Trophoblast cell (in vitro differentiated cells and primary cell): ENCODE data around the gene EVC2.

Experiments used
- DNase-seq, 2 donors: peaks; one replicate each; pipeline ENCODE4 v3.0.0-alpha.2; 2016
- H2AFZ ChIP-seq: 2 replicates; pipeline ENCODE4 v1.6.1; 2013; ENCODE audit warnings: low read length, moderate library complexity, mild to moderate bottlenecking; ENCODE audit not compliant: insufficient read depth, poor library complexity
- H2AK5ac ChIP-seq: 2 replicates; pipeline ENCODE4 v1.6.1; 2013; ENCODE audit warnings: mild to moderate bottlenecking, low read length
- H2BK120ac ChIP-seq: 2 replicates; pipeline ENCODE4 v1.6.1; 2013; ENCODE audit warnings: low read length, mild to moderate bottlenecking, moderate library complexity; ENCODE audit not compliant: insufficient read depth, poor library complexity
- H2BK12ac ChIP-seq: 2 replicates; pipeline ENCODE4 v1.6.1; 2013; ENCODE audit warnings: mild to moderate bottlenecking, low read length, moderate library complexity
- H2BK5ac ChIP-seq: 2 replicates; pipeline ENCODE4 v1.6.1; 2013; ENCODE audit warnings: low read length, low read depth, moderate library complexity, mild to moderate bottlenecking; ENCODE audit not compliant: poor library complexity
- H3K14ac ChIP-seq: 2 replicates; pipeline ENCODE4 v1.6.1; 2013; ENCODE audit warnings: mild to moderate bottlenecking, low read length
- H3K18ac ChIP-seq: 2 replicates; pipeline ENCODE4 v1.6.1; 2013; ENCODE audit warnings: mild to moderate bottlenecking, low read length
- H3K23ac ChIP-seq: 2 replicates; pipeline ENCODE4 v1.6.1; 2013; ENCODE audit warnings: low read length
- H3K27ac ChIP-seq: 2 replicates; pipeline ENCODE4 v1.5.1; 2013; ENCODE audit warnings: low read depth, mild to moderate bottlenecking, inconsistent platforms, low read length, moderate library complexity
- H3K27me3 ChIP-seq: 2 replicates; pipeline ENCODE4 v1.6.1; 2013; ENCODE audit warnings: inconsistent platforms, mild to moderate bottlenecking, low read length, moderate library complexity; ENCODE audit not compliant: insufficient read depth
- H3K36me3 ChIP-seq, 2 experiments: 1 replicate in 1 of 2; 2 replicates in 1 of 2; pipeline ENCODE4 v1.6.1; 2013; ENCODE audit warnings: low read length in 2 of 2, mild to moderate bottlenecking in 2 of 2, moderate library complexity in 1 of 2; ENCODE audit not compliant: insufficient read depth in 2 of 2, control insufficient read depth in 1 of 2
- H3K4ac ChIP-seq: 2 replicates; pipeline ENCODE4 v1.6.1; 2013; ENCODE audit warnings: low read depth, mild to moderate bottlenecking, low read length, moderate library complexity
- H3K4me1 ChIP-seq, 2 experiments: 1 replicate in 1 of 2; 2 replicates in 1 of 2; pipeline ENCODE4 v1.6.1; 2013; ENCODE audit warnings: low read length in 2 of 2, mild to moderate bottlenecking in 2 of 2, moderate library complexity in 1 of 2; ENCODE audit not compliant: insufficient read depth in 2 of 2, control insufficient read depth in 1 of 2
- H3K4me2 ChIP-seq: 2 replicates; pipeline ENCODE4 v1.6.1; 2013; ENCODE audit warnings: inconsistent platforms, mild to moderate bottlenecking, low read length, moderate library complexity
- H3K4me3 ChIP-seq: 2 replicates; pipeline ENCODE4 v1.5.1; 2013; ENCODE audit warnings: mild to moderate bottlenecking, low read depth, low read length, inconsistent platforms
- H3K79me1 ChIP-seq: one replicate; pipeline ENCODE4 v1.6.1; 2013; ENCODE audit warnings: low read length
- H3K79me2 ChIP-seq: 2 replicates; pipeline ENCODE4 v1.6.1; 2013; ENCODE audit warnings: low read length, mild to moderate bottlenecking; ENCODE audit not compliant: control insufficient read depth, insufficient read depth, poor library complexity
- H3K9ac ChIP-seq: 2 replicates; pipeline ENCODE4 v1.6.1; 2013; ENCODE audit warnings: mild to moderate bottlenecking, low read length
- H3K9me3 ChIP-seq: 2 replicates; pipeline ENCODE4 v1.6.1; 2013; ENCODE audit warnings: low read depth, mild to moderate bottlenecking, control low read depth, inconsistent platforms, low read length; ENCODE audit not compliant: insufficient read depth
- H4K12ac ChIP-seq: 2 replicates; pipeline ENCODE4 v1.6.1; 2013; ENCODE audit warnings: low read depth, mild to moderate bottlenecking, low read length, moderate library complexity
- H4K8ac ChIP-seq: 2 replicates; pipeline ENCODE4 v1.6.1; 2013; ENCODE audit warnings: low read depth, mild to moderate bottlenecking, low read length, moderate library complexity
- H4K91ac ChIP-seq: one replicate; pipeline ENCODE4 v1.6.1; 2013; ENCODE audit warnings: low read depth, mild to moderate bottlenecking, low read length, moderate library complexity
- WGBS: extraction: QIAGEN DNeasy Blood & Tissue Kit; methylation state at CpG from one replicate; pipeline ENCODE4 v1.1.7; 2013; ENCODE audit warnings: missing lambda C conversion rate; ENCODE audit not compliant: insufficient read length, insufficient coverage; ENCODE audit errors: extremely low coverage; 5-methylcytosine and 5-hydroxymethylcytosine counted together

The EVC2 gene

GRCh38 chr4:5553801-5554200, 154.6 kb downstream of the EVC2 start:
- H4K12ac ChIP-seq, result no peak overlapping the region
- no peak overlapping the region for H3K9ac ChIP-seq
- no CpG with 5 or more reads among the region's 5 CpGs for WGBS
- H3K36me3 ChIP-seq, result no peaks in the 10 kb centered on the region
- H3K9me3 ChIP-seq, result peaks cover 3% of the 10 kb centered on the region
- no peak overlapping the region for H2BK5ac ChIP-seq
- H3K4ac ChIP-seq, result no peak overlapping the region
- no peak overlapping the region for H2AFZ ChIP-seq
- H3K79me1 ChIP-seq, result no peaks in the 10 kb centered on the region
- H3K4me3 ChIP-seq, result no peak overlapping the region
- H3K79me2 ChIP-seq, result no peaks in the 10 kb centered on the region
- no peak overlapping the region for H4K91ac ChIP-seq
- H2BK12ac ChIP-seq, result no peak overlapping the region
- H3K4me2 ChIP-seq, result no peak overlapping the region
- no peak overlapping the region for H3K27ac ChIP-seq
- H3K4me1 ChIP-seq, result no peaks in the 10 kb centered on the region
- H2BK120ac ChIP-seq, result no peak overlapping the region
- no peak overlapping the region for H3K23ac ChIP-seq
- no peak for DNase-seq
- no peak overlapping the region for H3K18ac ChIP-seq
- H3K27me3 ChIP-seq, result no peaks in the 10 kb centered on the region
- no peak overlapping the region for H2AK5ac ChIP-seq
- H3K14ac ChIP-seq, result no peak overlapping the region
- no peak overlapping the region for H4K8ac ChIP-seq

DNA sequence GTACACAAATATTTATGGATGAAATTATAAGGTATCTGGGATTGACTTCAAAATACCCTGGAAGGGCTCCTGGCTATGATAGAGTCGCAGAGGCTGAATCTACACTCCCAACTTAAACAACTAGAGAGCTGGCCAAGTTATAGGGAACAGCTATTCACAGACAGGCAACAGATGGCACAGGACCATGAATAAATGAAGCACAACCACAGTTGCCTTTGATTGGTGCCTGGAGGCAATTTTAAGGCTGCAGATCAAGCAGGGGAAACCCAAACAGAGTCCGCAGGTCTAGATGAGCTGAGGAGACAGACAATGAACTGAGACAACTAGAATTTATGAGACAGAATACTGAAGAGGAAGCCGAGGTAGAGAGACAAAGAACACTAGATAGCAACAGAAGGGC, 155.9 kb downstream of the EVC2 start:
- WGBS, result no CpG with 5 or more reads among the region's 3 CpGs
- H2BK120ac ChIP-seq, result no peak overlapping the region
- no peak overlapping the region for H4K8ac ChIP-seq
- H3K27ac ChIP-seq, result no peak overlapping the region
- no peak overlapping the region for H2BK12ac ChIP-seq
- no peak overlapping the region for H2AFZ ChIP-seq
- no peak overlapping the region for H3K9ac ChIP-seq
- H3K4me2 ChIP-seq, result no peak overlapping the region
- H3K23ac ChIP-seq, result no peak overlapping the region
- no peaks in the 10 kb centered on the region for H3K79me2 ChIP-seq
- no peak for DNase-seq
- H2AK5ac ChIP-seq, result no peak overlapping the region
- peaks cover 9% of the 10 kb centered on the region for H3K9me3 ChIP-seq
- H3K36me3 ChIP-seq, result peaks cover 6% of the 10 kb centered on the region in 2 experiments
- H4K91ac ChIP-seq, result no peak overlapping the region
- H3K4me3 ChIP-seq, result no peak overlapping the region
- H3K4ac ChIP-seq, result no peak overlapping the region
- H2BK5ac ChIP-seq, result no peak overlapping the region
- no peak overlapping the region for H4K12ac ChIP-seq
- H3K4me1 ChIP-seq, result no peaks in the 10 kb centered on the region
- H3K79me1 ChIP-seq, result no peaks in the 10 kb centered on the region
- H3K14ac ChIP-seq, result no peak overlapping the region
- no peaks in the 10 kb centered on the region for H3K27me3 ChIP-seq
- no peak overlapping the region for H3K18ac ChIP-seq

DNA sequence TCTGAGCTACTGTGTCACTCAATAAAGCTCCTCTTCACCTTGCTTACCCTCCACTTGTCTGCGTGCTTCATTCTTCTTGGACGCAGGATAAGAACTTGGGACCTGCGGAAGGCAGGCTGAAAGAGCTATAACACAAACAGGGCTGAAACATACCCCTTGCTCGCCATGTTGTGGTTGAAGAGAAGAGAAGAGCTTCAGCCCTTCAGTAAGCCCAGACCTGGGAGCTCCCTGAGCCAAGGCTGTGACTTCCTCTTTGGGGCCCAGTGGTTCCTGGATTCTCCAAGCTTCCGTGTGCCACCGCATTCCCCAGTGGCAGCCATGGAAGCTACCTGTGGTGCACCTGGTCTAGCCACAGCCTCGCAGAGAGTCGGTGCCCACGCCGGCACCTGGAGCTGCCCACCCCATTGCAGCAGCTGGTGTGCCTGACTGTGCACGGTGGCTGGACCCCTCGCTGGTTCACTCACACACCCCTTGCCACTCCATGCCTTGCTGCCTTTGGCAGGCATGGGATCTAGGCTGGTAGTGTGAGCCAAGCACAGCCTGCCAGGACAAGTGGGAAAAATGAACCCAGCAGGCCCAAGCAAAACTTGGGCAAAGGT, 160.6 kb downstream of the EVC2 start:
- Histone ChIP-seq H3K36me3 (peaks cover 6% of the 10 kb centered on the region in 2 experiments), H3K18ac (no peak overlapping the region), H3K4ac (no peak overlapping the region), H4K12ac (no peak overlapping the region), H2BK12ac (no peak overlapping the region), H3K27ac (no peak overlapping the region), H3K27me3 (no peaks in the 10 kb centered on the region), H3K4me2 (no peak overlapping the region), H2AFZ (no peak overlapping the region), H4K8ac (no peak overlapping the region), H2BK120ac (no peak overlapping the region), H3K4me3 (no peak overlapping the region), H3K23ac (no peak overlapping the region), H3K9ac (no peak overlapping the region), H3K79me1 (no peaks in the 10 kb centered on the region), H3K79me2 (no peaks in the 10 kb centered on the region), H3K14ac (no peak overlapping the region), H2BK5ac (no peak overlapping the region), H4K91ac (no peak overlapping the region), H3K9me3 (peaks cover 18% of the 10 kb centered on the region), H3K4me1 (no peaks in the 10 kb centered on the region), H2AK5ac (no peak overlapping the region)
- no peak for DNase-seq
- WGBS, result no CpG with 5 or more reads among the region's 12 CpGs

- DNase-seq, result no peak
- Histone ChIP-seq H3K18ac (no peak overlapping the region), H3K27me3 (no peaks in the 10 kb centered on the region)
Measured at GRCh38 chr4:5545271-5545670, 163.1 kb downstream of the EVC2 start.

More at GRCh38 chr4:5545271-5545670, 163.1 kb downstream of the EVC2 start:
- no peak overlapping the region for H3K9ac ChIP-seq
- H3K79me1 ChIP-seq, result no peaks in the 10 kb centered on the region
- no peak overlapping the region for H3K14ac ChIP-seq
- H2BK5ac ChIP-seq, result no peak overlapping the region
- H3K4me1 ChIP-seq, result no peaks in the 10 kb centered on the region
- H3K4me2 ChIP-seq, result no peak overlapping the region
- H2AK5ac ChIP-seq, result no peak overlapping the region
- H3K9me3 ChIP-seq, result peaks cover 15% of the 10 kb centered on the region
- no peak overlapping the region for H2AFZ ChIP-seq
- H3K27ac ChIP-seq, result no peak overlapping the region
- no CpG with 5 or more reads among the region's 2 CpGs for WGBS
- H4K8ac ChIP-seq, result no peak overlapping the region
- no peak overlapping the region for H2BK12ac ChIP-seq
- H3K4ac ChIP-seq, result no peak overlapping the region
- no peaks in the 10 kb centered on the region for H3K79me2 ChIP-seq
- no peak overlapping the region for H4K91ac ChIP-seq
- no peak overlapping the region for H3K23ac ChIP-seq
- peaks cover 6% of the 10 kb centered on the region in 2 experiments for H3K36me3 ChIP-seq
- no peak overlapping the region for H2BK120ac ChIP-seq
- no peak overlapping the region for H4K12ac ChIP-seq
- H3K4me3 ChIP-seq, result no peak overlapping the region
